GM15510 (cell line): ENCODE results near the gene KCNH4.

Experiments
- POLR2A ChIP-seq: IDR thresholded peaks from 3 replicates; pipeline ENCODE4 v1.6.1; 2011; ENCODE audit warnings: borderline replicate concordance; ENCODE audit not compliant: insufficient read length; ENCODE audit errors: extremely low read depth

The KCNH4 gene

DNA sequence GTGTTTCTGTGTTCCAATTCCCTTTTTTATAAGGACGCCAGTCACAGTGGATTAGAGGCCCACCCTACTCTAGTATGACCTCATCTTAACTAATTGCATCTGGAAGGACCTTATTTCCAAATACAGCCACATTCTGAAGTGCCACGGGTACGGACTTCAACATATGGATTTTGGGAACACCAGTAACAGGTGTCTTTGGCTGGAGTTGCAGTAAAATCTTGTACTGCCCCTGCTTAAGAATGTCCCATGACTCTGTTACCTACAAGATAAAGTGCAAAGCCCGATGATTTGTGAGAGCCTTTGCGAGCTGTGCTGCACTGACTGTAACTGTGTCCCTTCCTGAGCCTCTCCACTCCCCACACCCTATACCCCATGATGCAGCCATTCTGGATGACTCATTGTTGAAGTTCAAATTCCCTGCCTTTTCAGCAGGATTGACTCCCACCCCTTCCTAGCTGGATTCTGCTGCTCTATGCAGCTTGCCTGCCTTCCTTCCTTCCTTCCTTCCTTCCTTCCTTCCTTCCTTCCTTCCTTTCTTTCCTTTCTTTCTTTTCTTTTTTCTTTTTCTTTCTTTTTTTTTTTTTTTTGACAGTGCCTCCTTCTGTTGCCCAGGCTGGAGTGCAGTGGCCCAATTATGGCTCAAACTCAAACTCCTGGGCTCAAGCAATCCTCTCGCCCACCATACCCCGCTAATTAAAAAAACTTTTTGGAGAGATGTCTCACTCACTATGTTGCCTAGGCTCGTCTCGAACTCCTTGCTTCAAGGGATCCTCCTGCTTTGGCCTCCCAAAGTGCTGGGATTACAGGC lies 2.2 kb upstream of the KCNH4 start:
- no peak for TF ChIP-seq POLR2A

- no peak for TF ChIP-seq POLR2A
Measured at GRCh38 chr17:42181851-42182207, 887 bp upstream of the KCNH4 start.

DNA sequence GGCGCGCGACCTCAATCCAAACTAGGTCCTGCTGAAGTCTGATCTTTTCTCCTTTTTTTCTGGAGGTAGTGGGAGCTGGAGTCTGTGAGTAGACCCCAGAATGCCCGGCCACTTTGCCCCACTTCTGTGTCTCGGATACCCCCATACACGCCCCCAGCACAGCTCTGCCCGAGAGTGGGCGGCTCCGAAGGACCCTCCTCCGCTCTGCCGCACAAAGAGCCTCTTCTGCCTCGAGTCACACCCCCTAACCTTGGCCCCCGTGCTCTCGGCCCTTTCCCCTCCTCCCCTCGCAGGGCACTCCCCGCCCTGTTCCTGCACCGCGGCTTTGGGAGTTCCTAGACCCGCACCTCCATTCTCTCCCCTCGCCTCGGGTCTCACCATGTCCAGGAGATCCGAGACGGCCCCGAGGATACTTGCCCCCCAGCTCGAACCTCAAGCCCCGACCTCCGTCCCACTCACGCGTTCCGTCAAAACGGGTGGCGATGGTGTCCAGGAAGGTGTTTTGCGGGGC lies 476 bp downstream of the KCNH4 start:
- no peak for TF ChIP-seq POLR2A

DNA sequence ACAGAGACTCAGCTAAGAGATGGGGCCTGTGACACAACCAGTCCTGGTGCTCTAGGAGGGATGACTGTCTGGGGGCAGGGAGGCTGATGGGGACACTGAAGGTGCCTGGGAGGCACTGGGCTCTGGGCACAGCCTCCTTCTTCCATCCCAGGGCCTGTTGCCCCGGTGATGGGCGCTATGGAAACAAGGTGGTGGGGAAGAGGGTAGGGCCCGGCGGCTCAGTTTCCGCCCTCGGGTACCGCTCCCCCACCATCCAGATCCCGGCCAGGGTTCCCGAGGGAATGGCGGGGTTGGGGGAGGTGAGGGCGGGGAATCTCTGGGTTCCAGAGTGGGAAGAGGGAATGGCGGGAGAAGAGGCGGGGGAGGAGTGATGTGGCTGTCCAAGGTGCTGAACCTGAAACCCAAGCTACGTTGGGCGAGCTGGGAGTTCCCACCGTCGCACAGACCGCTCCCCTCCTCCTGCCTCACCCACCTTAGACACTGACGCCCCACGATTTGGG lies 981 bp downstream of the KCNH4 start:
- no peak for TF ChIP-seq POLR2A

DNA sequence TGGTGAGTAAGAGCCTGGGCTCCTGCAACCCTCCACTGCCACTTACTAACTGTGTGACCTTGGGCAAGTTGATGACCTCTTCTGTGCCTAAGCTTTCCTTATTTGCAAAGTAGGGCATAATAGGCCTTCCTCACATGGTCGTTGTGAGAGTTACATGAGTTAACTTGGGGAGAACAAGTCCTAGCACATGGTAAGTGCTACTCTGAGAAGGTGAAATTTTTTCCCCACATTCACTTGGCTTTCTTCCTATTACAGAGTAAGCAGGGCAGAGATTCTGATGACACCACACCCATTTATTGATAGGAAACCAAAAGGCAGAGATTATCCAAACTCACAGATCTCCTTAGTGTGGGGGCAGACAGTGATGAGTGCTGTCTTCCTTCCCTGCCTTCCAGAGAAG lies 1.6 kb downstream of the KCNH4 start:
- no peak for TF ChIP-seq POLR2A

DNA sequence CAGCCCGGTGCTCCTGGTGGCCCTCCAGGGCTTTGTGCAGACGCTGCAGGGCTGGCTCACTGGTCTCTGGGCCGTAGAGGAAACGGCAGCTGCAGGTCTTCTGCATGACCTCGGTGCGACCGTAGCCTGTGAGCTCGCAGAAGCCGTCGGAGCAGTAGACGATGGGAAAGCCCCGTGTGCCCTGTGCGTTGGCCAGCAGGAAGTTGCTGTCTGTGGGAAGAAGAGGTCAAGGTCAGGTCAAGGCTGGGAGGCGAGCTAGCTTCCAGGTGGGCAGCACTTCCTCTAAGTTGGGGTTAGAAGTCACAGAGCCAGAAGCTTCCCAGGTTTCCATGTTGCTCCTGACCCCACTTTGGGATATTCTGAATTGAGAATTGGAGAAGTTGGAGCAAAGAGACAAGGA lies 2.1 kb downstream of the KCNH4 start:
- TF ChIP-seq POLR2A: no peak

- no peak for TF ChIP-seq POLR2A
Measured at GRCh38 chr17:42177684-42178083, 3.3 kb downstream of the KCNH4 start.

DNA sequence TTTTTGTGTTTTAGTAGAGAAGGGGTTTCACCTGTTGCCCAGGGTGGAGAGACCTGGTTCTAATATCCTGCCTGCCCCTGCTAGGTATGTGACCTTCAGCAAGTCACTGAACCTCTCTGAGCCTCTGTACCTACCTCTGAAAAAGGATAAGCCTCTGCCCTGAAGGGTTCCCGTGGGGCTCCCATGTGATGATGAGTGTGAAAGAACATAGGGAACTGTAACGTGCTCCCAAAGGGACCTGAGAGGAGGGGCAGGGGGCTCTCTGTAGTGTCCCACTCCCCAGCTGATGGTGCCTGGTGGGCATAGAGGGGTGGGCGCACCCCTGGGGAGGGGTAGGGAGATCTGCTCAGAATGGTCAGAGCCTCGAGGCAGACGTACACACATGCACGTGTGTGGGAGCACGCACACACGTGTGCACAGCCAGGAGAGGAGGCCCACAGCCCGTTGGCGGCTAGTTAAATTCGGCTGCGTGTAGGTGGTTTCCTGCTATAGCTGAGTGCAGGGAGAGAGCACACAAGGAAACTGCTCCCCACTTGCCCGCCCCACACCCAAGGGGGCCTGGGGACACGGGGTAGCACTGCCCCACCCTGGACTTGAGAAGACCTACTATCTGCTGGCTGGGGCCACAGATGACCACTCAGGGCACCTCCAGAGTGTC lies 6.7 kb downstream of the KCNH4 start:
- no peak for TF ChIP-seq POLR2A

DNA sequence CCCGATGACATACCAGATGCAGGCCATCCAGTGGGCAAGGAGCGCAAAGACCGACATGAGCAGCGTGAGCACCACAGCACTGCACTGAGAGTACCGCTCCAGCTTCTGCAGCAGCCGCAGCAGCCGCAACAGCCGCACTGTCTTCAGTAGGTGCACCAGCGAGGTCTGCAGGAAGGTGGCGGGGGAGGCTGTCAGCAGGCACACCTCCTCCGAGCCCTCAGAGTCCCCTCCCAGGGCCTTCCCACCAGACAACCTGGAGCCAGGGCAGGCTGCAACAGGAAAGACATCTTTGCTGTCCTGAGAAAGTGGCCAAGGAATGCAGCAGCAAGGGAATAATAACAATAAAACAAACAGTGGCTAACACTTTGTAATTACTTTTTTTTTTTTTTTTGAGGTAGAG lies 9.1 kb downstream of the KCNH4 start:
- TF ChIP-seq POLR2A: no peak

GRCh38 chr17:42169351-42169750 lies 11.6 kb downstream of the KCNH4 start:
- TF ChIP-seq POLR2A: no peak

DNA sequence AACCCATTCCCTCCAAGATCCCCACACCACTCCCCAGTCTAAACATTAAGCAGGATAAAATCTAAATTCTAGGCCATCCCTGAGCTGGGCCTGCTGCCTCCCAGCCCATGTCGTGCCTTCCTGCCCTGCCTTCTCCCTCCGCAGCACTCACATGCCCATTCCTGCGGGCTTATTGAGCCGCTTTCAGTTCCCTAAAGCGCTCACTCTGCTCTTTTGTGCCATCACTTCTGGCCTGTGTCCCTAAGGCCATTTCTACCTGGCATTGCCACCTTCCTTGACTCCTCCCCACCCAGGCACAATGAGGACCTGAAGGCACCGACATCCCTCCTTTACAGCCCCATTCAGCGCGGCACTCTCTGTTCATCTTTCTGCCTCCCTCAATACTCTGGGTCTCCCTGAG lies 13.1 kb downstream of the KCNH4 start:
- no peak for TF ChIP-seq POLR2A

DNA sequence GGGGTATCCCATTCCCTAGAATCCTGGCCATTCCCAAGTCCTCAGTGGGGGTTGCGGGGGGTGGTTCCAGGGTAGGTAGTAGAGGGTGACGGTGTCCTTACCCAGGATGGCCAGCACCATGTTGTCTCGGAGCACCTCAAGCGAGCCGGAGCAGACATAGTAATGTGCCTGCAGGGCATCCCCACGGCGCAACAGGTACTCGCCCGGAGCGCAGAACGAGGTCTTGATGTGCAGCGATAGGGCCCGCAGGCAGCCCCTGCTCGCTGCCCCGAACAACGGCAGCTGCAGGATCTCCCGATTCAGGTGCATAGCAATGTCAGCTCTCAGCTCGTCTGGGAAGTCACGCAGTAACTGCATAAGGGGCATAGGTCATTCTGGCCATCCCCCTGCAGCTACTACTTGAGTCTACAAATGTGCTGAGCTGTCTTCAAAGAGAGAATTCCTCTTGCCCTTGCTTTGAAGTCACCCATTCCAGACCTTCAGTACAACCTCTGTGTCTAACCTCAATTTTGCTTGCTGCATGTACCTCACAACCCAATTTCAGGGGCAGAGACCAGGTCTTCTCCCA lies 14.7 kb downstream of the KCNH4 start:
- no peak for TF ChIP-seq POLR2A

- no peak for TF ChIP-seq POLR2A
Measured at GRCh38 chr17:42165751-42166150, 15.2 kb downstream of the KCNH4 start.

- TF ChIP-seq POLR2A: no peak
Measured at GRCh38 chr17:42163696-42164407, 17.1 kb downstream of the KCNH4 start.

- TF ChIP-seq POLR2A: no peak
Measured at GRCh38 chr17:42163113-42163512, 17.8 kb downstream of the KCNH4 start.
